Epithelial cell of prostate (primary cell): ENCODE results near the gene SREBF1.

Source experiments
- DNase-seq: peaks from one replicate; pipeline ENCODE4 v3.0.0-alpha.2; 2011; ENCODE audit warnings: low read depth, low spot score
- H3K27ac ChIP-seq: fragments of 450-650 bp; 2 replicates; pipeline ENCODE4 v1.5.1; 2017; ENCODE audit warnings: mild to moderate bottlenecking

SREBF1 gene

GRCh38 chr17:17798573-17799255 lies 38.1 kb downstream of the SREBF1 start:
- no peak overlapping the region for H3K27ac ChIP-seq
- DNase-seq, result no peak

- no peak overlapping the region for H3K27ac ChIP-seq
- DNase-seq, result no peak
Measured at GRCh38 chr17:17798010-17798556, 38.7 kb downstream of the SREBF1 start.

- DNase-seq, result no peak
- H3K27ac ChIP-seq, result no peak overlapping the region
Measured at GRCh38 chr17:17797119-17797809, 39.5 kb downstream of the SREBF1 start.

- no peak overlapping the region for H3K27ac ChIP-seq
- DNase-seq, result no peak
Measured at GRCh38 chr17:17796787-17797061, 40.1 kb downstream of the SREBF1 start.

- DNase-seq, result no peak
- H3K27ac ChIP-seq, result no peak overlapping the region
Measured at GRCh38 chr17:17795946-17796786, 40.6 kb downstream of the SREBF1 start.

- H3K27ac ChIP-seq, result no peak overlapping the region
- DNase-seq, result no peak
Measured at GRCh38 chr17:17795296-17795695, 41.5 kb downstream of the SREBF1 start.

GRCh38 chr17:17794382-17794781 lies 42.4 kb downstream of the SREBF1 start:
- DNase-seq, result no peak

GRCh38 chr17:17793378-17794214 lies 43.2 kb downstream of the SREBF1 start:
- no peak for DNase-seq
- no peak overlapping the region for H3K27ac ChIP-seq

More at GRCh38 chr17:17794382-17794781, 42.4 kb downstream of the SREBF1 start:
- no peak overlapping the region for H3K27ac ChIP-seq

GRCh38 chr17:17792551-17793377 lies 44.0 kb downstream of the SREBF1 start:
- DNase-seq, result no peak
- no peak overlapping the region for H3K27ac ChIP-seq

GRCh38 chr17:17792037-17792550 lies 44.7 kb downstream of the SREBF1 start:
- no peak overlapping the region for H3K27ac ChIP-seq
- no peak for DNase-seq

- no peak for DNase-seq
- H3K27ac ChIP-seq, result no peak overlapping the region
Measured at GRCh38 chr17:17790637-17791464, 45.9 kb downstream of the SREBF1 start.

- DNase-seq, result no peak
- H3K27ac ChIP-seq, result no peak overlapping the region
Measured at GRCh38 chr17:17789828-17790636, 46.8 kb downstream of the SREBF1 start.

- no peak overlapping the region for H3K27ac ChIP-seq
- DNase-seq, result no peak
Measured at GRCh38 chr17:17789410-17789809, 47.4 kb downstream of the SREBF1 start.

- no peak overlapping the region for H3K27ac ChIP-seq
- DNase-seq, result no peak
Measured at GRCh38 chr17:17788967-17789366, 47.8 kb downstream of the SREBF1 start.

- no peak for DNase-seq
- H3K27ac ChIP-seq, result no peak overlapping the region
Measured at GRCh38 chr17:17787568-17787967, 49.2 kb downstream of the SREBF1 start.

GRCh38 chr17:17786998-17787397 lies 49.8 kb downstream of the SREBF1 start:
- no peak overlapping the region for H3K27ac ChIP-seq
- no peak for DNase-seq

- DNase-seq, result no peak
- H3K27ac ChIP-seq, result no peak overlapping the region
Measured at GRCh38 chr17:17785407-17785806, 51.4 kb downstream of the SREBF1 start.
